Measurements from ENCODE around the gene TASOR. TPM values are rescaled to one million over a fixed set of nuclear protein-coding genes. Genes with fewer than 3 reads are reported as not detected.

The TASOR gene
- total RNA-seq, 1 experiment from 2014 or later = 83.3 TPM

DNA sequence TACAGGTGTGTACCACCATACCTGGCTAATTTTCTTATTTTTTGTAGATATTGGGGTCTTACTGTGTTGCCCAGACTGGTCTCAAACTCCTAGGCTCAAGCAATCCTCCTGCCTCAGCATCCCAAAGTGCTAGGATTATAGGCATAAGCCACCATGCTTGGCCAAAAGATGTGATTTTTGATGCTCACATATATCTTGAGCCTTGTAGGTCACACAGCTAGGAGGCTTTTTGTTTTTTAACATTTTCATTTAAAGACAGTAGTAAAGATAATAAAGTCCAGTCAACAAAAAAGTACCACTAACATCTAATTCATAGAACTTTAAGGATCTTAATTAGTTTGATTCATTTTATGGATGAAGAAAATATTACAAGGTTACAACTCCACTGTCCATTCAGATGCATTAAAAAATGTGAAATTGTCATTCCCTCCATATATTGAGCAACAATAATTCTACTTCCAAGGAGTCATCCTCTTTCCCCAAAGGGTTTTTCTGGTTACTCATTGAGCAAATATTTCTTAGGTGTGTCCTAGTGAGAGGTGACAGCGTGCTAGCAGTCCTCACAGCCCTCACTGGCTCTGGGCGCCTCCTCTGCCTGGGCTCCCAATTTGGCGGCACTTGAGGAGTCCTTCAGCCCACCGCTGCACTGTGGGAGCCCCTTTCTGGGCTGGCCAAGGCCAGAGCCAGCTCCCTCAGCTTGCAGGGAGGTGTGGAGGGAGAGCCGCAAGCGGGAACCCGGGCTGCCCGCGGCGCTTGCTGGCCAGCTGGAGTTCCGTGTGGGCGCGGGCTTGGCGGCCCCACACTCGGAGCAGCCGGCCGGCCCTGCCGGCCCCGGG lies 8.3 kb upstream of the TASOR start:
- DNase-seq (ENCODE audit: low spot score) = no peak
- in situ Hi-C loops (cut with HindIII; ENCODE audit: low sequenced_read_pairs) = no loop called here

DNA sequence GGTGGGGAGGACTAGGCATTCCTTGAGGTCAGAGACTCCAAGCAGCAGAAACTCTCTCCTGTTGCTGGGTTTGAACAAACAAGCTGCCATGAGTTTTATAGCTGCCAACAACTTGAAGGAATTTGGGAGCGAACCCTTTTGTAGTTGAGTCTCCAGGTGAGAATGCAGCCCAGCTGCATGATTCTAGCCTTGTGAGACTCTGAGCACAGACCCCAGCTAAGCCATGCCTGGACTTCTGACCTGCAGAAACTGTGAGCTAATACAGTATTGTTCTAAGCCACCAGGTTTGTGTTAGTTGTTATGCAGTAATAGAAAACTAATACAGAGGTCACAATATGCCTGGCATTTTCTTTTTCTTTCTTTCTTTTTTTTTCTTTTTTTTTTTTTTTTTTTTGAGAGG lies 6.2 kb upstream of the TASOR start:
- in situ Hi-C loops (cut with HindIII; ENCODE audit: low sequenced_read_pairs) = no loop called here
- DNase-seq (ENCODE audit: low spot score) = no peak

DNA sequence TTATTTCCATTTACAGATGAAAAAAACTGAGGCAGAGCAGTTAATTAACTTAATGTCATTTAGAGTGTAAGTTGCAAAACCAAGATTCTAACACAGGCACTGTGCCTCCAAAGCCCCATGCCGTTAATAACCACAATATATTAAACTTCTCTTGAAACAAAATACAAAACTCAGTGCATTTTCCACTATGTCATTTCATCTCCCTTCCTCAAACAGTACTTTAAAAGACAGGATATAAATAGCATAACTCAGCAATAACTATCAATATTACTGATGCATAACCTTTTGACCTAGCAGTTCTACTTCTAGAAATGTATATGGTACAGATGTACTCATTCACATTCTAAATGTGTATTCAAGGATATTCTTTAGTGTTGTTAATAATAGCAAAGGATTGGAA lies 5.1 kb upstream of the TASOR start:
- no peak for DNase-seq (ENCODE audit: low spot score)
- in situ Hi-C loops (cut with HindIII; ENCODE audit: low sequenced_read_pairs) = no loop called here

DNA sequence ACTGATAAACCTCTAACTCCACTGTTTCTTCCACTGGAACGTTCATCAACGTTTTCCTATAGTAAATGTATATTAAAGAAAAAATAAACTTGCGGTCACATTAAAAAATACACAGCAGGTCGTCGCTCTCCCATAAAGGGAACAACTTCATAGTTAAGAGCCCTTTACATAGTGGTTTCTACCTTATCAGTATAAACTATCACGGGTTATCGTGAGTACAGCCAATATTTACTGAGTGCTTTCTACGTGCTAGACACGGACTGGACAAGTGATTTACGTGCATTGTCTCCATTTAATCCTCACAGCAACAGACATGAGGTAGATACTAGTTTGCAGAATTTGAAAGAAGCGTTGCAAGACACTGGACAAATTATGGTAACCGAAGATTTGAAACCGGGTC lies 964 bp upstream of the TASOR start:
- in situ Hi-C loops (cut with HindIII; ENCODE audit: low sequenced_read_pairs) = no loop called here
- no peak for DNase-seq (ENCODE audit: low spot score)

DNA sequence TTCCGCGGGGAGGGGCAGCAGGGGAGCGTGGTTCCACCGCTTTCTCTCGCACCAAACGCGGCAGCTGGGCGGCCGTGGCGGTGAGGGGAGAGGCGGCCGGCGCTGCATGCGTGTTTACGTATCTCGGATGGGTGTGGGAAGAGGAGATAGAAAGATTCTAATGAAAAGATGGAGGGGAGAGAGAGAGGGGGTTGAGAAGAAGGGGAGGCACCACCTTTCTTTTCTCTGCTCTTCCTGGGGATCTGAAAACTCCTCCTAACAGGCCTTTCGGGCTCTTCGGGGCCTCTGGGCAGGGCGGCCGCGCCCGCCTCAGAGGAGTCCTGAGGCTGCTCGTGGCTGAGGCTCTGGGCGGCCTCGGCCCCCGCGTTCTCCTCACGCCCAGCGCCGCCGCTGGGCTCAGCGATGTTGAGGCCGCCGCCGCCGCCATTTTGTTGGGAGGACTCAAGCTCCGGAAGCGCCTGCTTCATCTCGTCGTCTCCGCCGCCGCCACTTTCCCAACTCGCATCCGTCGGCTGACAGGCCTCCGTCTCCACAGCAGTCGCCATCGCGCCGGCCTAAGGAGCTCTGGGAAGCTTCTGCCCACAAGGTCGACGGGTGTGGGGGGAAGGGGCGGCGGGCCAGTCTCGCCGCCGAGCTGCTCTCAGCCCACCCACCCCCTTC lies 473 bp downstream of the TASOR start:
- in situ Hi-C loops (cut with HindIII; ENCODE audit: low sequenced_read_pairs) = no loop called here
- peak; percentile 83 for DNase-seq (ENCODE audit: low spot score)

DNA sequence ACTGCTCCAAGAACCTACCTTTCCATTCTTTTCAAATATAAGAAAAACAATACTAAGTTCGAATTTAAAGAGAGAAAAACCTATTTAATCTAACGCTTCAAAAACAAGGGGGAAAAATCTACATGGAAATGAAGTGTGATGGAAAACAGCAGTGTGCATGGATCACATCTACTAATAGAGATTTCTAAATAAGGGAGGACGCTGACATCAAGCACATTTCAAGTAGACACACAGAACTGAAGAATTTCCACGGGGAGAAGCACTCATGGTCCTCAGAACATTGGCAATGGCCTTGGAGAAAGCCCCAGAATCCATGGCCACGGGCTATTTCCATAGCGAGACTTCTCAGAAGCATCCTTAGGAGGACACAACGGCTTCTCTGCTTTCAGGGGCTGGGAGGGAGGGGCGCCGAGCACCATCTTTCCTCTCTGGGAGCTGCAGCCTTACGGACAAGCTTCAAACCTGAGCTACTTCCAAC lies 1.0 kb downstream of the TASOR start:
- DNase-seq (ENCODE audit: low spot score) = no peak
- in situ Hi-C loops (cut with HindIII; ENCODE audit: low sequenced_read_pairs) = no loop called here

DNA sequence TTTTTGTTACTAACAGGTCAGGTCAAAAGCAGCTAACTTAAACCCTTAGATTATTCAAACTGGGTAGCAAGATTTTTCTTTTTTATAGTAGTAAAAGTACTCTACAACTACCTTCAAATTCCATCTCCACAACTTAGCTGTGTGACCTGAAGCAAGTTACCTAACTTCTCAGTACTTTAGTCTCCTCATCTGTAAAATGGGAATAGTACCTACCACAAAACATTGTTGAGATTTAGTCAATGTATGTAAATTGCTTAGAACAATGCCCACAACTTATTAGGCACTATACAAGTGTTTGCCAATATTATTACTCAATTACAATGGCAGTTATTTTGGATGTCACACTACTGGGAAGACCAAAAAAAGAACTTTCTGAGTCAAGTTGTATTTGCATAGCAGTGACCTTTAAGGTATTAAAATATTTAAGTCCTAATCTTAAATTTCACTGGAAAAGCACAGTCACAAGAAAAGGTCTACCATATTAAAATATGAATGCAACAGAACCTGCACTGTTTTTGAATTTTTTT lies 2.9 kb downstream of the TASOR start:
- no peak for DNase-seq (ENCODE audit: low spot score)
- in situ Hi-C loops (cut with HindIII; ENCODE audit: low sequenced_read_pairs) = no loop called here

DNA sequence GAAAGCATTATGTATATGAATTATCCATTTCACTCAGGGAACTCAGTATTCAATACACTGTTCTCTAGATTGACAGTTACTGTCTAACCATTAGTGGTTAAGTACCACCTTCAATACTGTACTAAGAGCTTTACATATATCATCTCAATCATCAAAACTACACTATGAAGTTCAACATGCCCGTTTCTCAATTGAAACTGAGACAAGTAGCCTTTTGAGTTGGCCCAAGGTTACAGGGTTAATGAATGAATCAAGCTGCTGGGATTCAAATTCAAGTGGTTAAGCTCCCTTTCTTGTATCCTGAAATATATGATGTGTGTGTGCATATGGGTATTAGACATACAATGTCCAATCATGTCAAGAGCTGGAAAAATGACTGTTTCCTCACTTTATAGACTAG lies 5.8 kb downstream of the TASOR start:
- in situ Hi-C loops (cut with HindIII; ENCODE audit: low sequenced_read_pairs) = no loop called here
- no peak for DNase-seq (ENCODE audit: low spot score)

DNA sequence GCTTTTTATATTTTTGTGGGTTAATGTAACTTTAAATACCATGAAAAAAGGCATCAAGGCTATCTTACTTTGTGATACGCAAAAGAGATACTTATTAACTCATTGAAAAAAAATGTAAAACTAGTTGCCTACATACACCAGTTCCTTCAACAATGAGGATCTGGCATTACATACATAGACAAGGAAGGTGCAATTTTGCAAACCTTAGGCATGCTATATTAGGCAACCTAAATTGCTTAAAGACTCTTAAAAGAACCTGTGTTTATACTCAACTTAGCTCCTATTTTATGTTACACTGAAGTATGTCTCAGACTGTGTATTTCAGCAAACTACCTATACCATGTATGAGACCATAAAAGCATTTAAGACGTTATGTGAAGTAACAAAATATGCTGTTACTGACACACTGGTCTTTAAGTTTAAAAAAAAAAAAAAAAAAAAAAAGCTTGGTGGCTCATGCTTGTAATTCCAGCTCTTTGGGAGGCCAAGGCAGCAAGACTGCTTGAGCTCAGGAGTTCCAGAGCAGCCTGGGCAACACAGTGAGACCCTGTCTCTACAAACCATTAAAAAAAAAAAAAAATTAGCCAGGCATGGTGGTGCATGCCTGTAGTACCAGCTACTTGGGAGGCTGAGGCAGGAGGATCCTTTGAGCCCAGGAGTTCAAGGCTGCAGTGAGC lies 9.1 kb downstream of the TASOR start:
- in situ Hi-C loops (cut with HindIII; ENCODE audit: low sequenced_read_pairs) = no loop called here
- no peak for DNase-seq (ENCODE audit: low spot score)

DNA sequence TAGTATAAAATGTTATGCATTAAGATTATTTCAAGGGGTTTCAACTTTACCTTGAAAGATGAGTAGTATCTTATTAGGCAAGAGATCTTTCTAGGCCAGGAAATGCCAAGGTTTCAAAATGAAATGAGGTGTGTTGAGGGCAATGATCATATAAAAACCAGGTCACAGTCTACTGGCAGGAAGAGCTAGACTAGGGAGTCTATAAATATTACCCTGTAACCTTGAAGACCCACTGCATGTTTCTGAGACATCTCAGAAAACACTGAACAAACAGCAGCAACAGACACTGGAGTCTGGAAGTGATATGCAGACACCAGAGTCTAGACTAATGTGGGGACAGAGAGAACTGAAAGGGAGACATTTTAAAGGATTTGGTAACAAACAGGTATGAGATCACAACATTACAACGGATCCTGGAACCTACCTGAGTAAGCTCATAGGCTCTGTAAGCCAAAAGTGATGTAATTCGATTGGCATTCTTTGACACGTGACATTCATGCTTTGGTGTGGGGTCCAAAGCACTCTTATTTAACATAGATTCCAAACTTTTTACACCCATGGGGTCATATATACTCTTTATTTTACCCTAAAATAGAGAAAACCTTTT lies 15.0 kb downstream of the TASOR start:
- in situ Hi-C loops (cut with HindIII; ENCODE audit: low sequenced_read_pairs) = no loop called here

DNA sequence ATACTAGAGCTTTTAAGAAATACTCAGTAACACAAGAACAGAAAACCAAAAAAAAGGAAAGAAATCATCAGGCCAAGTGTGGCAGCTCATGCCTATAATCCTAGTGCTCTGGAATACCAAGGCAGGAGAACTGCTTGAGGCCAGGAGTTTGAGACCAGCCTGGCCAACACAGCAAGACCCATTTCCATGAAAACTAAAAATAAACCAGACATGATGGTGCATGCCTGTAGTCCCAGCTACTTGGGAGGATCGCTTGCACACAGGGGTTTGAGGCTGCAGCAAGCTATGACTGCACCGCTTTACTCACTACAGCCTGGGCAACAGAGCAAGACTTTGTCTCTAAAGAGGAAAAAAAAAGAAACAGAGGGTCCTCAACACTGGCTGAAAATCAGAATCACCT lies 18.2 kb downstream of the TASOR start:
- DNase-seq (ENCODE audit: low spot score) = no peak
- in situ Hi-C loops (cut with HindIII; ENCODE audit: low sequenced_read_pairs) = no loop called here

More for the DNA sequence above, 15.0 kb downstream of the TASOR start:
- no peak for DNase-seq (ENCODE audit: low spot score)

DNA sequence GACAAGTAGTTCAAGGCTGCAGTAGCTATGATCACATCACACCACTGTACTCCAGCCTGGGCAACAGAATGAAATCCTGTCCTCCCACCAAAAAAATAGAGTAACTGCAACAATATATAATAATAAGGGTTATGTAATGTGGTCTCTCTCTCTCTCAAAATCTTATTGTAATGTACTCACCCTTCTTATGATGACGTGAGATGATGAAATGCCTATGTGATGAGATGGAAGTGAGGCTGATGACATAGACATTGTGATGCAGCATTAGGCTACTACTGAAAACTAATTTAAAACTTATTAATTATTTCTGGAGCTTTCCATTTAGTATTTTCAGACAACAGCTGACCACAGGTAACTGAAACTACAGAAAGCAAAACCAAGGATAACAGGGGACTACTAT lies 27.4 kb downstream of the TASOR start:
- in situ Hi-C loops (cut with HindIII; ENCODE audit: low sequenced_read_pairs) = no loop called here
- no peak for DNase-seq (ENCODE audit: low spot score)

DNA sequence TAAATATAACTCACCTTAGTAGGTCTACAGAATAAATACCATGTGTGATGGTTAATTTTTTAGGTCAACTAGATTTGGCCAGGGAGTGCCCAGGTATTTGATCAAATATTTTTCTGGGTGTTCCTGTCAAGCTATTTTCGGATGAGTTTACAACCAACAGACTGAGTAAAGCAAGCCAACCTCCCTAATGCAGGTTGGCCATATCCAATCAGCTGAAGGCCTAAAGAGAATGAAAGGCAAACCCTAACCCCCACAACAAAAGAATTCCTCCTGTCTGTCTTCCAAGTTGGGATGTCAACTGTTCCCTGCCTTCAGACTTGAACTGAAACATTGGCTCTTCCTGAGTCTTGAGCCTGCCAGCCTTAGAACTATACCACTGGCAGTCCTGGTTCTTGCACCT lies 28.6 kb downstream of the TASOR start:
- in situ Hi-C loops (cut with HindIII; ENCODE audit: low sequenced_read_pairs) = no loop called here
- no peak for DNase-seq (ENCODE audit: low spot score)

DNA sequence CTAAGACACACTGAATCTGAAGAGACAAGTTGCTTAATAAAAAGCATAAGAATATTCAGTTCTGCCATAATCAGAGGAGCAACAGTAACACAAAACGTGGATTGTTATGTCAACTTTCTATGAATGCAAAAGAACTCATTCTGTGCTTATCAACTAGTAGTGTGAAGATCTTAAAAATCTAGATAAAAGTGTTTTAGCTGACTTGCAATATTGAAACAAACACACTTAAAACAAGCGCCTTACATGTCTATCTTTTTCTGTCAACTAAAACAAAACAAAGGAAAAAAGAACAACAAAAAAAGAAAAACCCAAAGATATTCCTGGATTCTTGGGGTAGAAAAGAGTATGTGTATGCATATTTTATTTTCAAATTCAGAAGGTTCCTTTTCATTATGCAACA lies 37.7 kb downstream of the TASOR start:
- in situ Hi-C loops (cut with HindIII; ENCODE audit: low sequenced_read_pairs) = no loop called here
- DNase-seq (ENCODE audit: low spot score) = no peak

DNA sequence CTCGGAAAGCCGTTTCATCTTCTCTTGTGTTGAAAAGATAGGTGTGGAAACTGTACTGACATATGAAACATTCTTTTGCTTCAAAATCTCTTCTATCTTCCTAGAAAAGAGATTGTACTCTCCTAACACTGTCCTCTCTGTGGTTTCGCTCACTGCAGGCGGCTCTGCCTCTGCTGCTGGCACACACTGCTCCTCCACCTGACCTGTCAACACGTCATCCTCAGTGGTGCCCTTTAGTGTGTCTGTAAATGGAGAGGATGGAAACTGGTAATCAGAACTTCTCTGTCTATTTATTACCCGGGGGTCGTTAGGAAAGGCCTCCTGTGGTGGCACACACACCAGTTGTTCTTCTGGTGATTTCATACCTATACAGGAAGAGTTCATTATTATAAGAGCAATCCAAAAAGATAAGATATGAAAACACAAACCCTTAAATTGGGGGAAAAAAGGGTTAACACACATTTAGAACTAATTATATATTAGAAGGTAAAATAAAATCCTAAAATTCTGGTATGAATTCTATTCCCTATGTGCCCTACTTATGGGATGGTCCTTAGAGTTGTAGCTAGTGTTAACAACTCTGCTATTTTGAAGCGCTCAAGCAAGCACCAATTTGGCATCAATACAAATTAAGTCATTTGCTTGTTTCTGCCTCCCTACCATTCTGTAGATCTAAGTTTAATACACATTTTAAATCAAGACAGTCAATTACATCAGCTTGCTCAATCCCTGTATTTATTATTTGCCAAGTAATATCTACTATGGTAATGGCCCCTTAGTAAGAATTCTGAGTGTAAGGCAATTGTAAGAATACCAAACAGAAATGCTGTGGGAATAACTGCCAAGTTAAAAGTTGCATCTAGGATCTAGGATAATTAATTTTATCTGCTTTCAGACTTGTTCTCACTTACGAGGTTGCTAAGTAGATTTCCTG lies 49.2 kb downstream of the TASOR start:
- peak; percentile 24 for DNase-seq (ENCODE audit: low spot score)
- in situ Hi-C loops (cut with HindIII; ENCODE audit: low sequenced_read_pairs) = no loop called here

Data from G401 (cell line).